Colonic mucosa (tissue), 4 donors: Measurements from ENCODE around the gene KRT86. TPM values are rescaled to one million over a fixed set of nuclear protein-coding genes. Genes with fewer than 3 reads are reported as not detected.

Experiments used
- DNase-seq: peaks from one replicate; pipeline ENCODE4 v3.0.0-alpha.2; 2020
- H3K27ac ChIP-seq: fragments of 200-600 bp; one replicate; pipeline ENCODE4 v1.8.0; 2021
- H3K27me3 ChIP-seq: fragments of 200-600 bp; one replicate; pipeline ENCODE4 v1.8.0; 2021
- H3K36me3 ChIP-seq: fragments of 200-600 bp; one replicate; pipeline ENCODE4 v1.8.0; 2021
- H3K4me1 ChIP-seq: fragments of 200-600 bp; one replicate; pipeline ENCODE4 v1.8.0; 2021; ENCODE audit warnings: mild to moderate bottlenecking
- H3K4me3 ChIP-seq: fragments of 200-600 bp; one replicate; pipeline ENCODE4 v1.8.0; 2021
- H3K9ac ChIP-seq, 2 donors: one replicate each; pipeline ENCODE4 v1.7.0; 2013; ENCODE audit warnings: control low read depth in 2 of 2, low read depth in 2 of 2, low read length in 2 of 2
- H3K9me3 ChIP-seq: fragments of 200-600 bp; one replicate; pipeline ENCODE4 v1.8.0; 2021
- CTCF ChIP-seq: fragments of 200-600 bp; IDR thresholded peaks from one replicate; pipeline ENCODE4 v1.8.0; 2022; ENCODE audit warnings: antibody characterized with exemption, mild to moderate bottlenecking
- intact Hi-C: fragments of 100-400 bp; cut with DNase I; formaldehyde crosslinking; loops from one replicate; pipeline ENCODE4 v1.14.1; 2022
- total RNA-seq, 2 donors: library from RNA; stranded (reverse); fragmentation: NEBNext Ultra II Directional in 1 of 2; extraction: Animal tissue kit (Norgen Biotek cat#: 25700) in 1 of 2; gene quantifications; one replicate each; pipeline ENCODE4 v1.2.1, GENCODE V29; 2021
- donor health status: healthy.
- donor health status: DM: no; HTN: no; CAD: no.
- donor health status: DM: no; HTN: no; CAD: no.

The KRT86 gene
- total RNA-seq, 2 donors from 2014 or later: 0.16 TPM; not detected in 1

DNA sequence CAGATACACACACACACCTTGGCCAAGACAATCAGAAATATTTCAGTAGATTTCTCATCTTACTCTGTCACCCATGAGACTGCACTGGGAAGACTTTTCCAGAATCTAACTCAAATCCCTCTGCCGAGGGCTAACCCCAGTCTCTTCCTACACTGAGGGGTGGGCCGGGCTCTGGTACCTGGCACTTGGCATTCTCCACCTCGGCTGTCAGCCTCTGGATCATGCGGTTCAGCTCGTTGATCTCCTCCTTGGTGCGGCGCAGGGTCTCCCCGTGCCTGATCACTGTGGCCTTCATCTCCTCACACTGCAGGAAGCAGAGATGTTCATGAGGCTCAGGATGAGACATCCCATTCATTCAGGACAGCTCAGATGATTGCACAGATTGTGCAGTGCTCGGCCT lies 41.8 kb downstream of the KRT86 start:
- H3K4me1 ChIP-seq: no peaks in the 10 kb centered on the region
- DNase-seq: no peak
- no peaks in the 10 kb centered on the region for H3K9me3 ChIP-seq
- H3K27me3 ChIP-seq: peaks cover 3% of the 10 kb centered on the region
- no peak for TF ChIP-seq CTCF
- H3K9ac ChIP-seq: no peak overlapping the region
- no peaks in the 10 kb centered on the region for H3K36me3 ChIP-seq
- intact Hi-C loops: no loop called here
- no peak overlapping the region for H3K27ac ChIP-seq
- no peak overlapping the region for H3K4me3 ChIP-seq

DNA sequence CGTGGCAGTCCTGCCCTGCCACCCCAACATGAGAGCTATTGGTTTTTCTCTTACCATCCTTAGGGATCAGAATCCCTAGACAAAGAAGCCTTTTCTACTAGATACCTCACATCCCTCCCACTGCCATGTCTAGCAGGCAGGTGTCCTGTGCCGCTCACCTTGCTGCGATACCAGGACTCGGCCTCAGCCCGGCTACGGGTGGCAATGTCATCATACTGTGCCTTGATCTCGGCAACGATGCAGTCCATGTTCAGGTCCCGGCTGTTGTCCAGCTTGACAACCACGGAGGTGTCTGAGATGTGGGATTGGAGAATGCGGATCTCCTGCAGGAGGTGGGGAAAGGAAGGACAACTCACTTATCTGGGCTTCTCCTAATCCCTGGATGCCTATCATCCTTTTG lies 42.3 kb downstream of the KRT86 start:
- H3K27ac ChIP-seq: no peak overlapping the region
- intact Hi-C loops: no loop called here
- no peaks in the 10 kb centered on the region for H3K4me1 ChIP-seq
- no peak overlapping the region for H3K4me3 ChIP-seq
- no peak for TF ChIP-seq CTCF
- no peak for DNase-seq
- H3K36me3 ChIP-seq: no peaks in the 10 kb centered on the region
- no peak overlapping the region for H3K9ac ChIP-seq
- peaks cover 3% of the 10 kb centered on the region for H3K27me3 ChIP-seq
- no peaks in the 10 kb centered on the region for H3K9me3 ChIP-seq

DNA sequence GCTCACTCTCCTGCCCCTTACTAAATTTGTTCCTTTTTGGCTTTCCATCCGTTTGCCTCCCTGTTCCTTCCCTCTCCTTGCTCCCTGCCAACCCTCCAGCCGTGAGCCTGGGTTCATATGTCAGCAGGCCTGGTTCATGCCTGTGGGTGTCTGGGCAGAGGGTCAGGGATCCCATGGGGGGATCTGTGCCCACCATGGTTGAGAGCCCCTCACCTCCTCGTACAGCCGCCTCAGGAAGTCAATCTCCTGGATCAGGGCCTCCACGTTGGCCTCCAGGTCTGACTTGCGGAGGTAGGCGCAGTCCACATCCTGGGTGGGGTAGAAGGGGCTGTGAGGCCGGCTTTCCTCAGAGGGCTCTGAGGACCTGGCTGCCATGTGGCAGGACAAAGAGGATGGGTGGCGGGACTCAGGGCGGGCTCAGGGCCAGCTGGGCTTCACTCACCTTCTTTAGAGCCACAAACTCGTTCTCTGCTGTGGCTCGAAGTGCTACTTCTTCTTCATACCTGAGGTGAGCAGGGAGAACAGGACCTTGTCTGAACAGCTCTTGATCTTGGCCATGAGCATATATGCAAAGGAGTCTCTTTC lies 43.1 kb downstream of the KRT86 start:
- Histone ChIP-seq H3K27me3 (peaks cover 3% of the 10 kb centered on the region), H3K9me3 (no peaks in the 10 kb centered on the region), H3K9ac (no peak overlapping the region), H3K4me1 (no peaks in the 10 kb centered on the region), H3K36me3 (no peaks in the 10 kb centered on the region), H3K27ac (no peak overlapping the region), H3K4me3 (no peak overlapping the region)
- no peak for DNase-seq
- no peak for TF ChIP-seq CTCF
- intact Hi-C loops: no loop called here

- TF ChIP-seq CTCF: no peak
- H3K9me3 ChIP-seq: no peaks in the 10 kb centered on the region
- no peaks in the 10 kb centered on the region for H3K4me1 ChIP-seq
- no peak overlapping the region for H3K4me3 ChIP-seq
- intact Hi-C loops: no loop called here
- H3K36me3 ChIP-seq: no peaks in the 10 kb centered on the region
- no peak for DNase-seq
- H3K9ac ChIP-seq: no peak overlapping the region
- H3K27me3 ChIP-seq: peaks cover 3% of the 10 kb centered on the region
- no peak overlapping the region for H3K27ac ChIP-seq
Observed at GRCh38 chr12:52318241-52318990, 44.0 kb downstream of the KRT86 start.

- no peak for DNase-seq
- no peaks in the 10 kb centered on the region for H3K9me3 ChIP-seq
- peaks cover 3% of the 10 kb centered on the region for H3K27me3 ChIP-seq
- no peaks in the 10 kb centered on the region for H3K36me3 ChIP-seq
- no peak overlapping the region for H3K4me3 ChIP-seq
- H3K4me1 ChIP-seq: no peaks in the 10 kb centered on the region
- intact Hi-C loops: no loop called here
- no peak overlapping the region for H3K9ac ChIP-seq
- no peak overlapping the region for H3K27ac ChIP-seq
- TF ChIP-seq CTCF: no peak
Observed at GRCh38 chr12:52319097-52319496, 44.7 kb downstream of the KRT86 start.
